Neural progenitor cell (in vitro differentiated cells): ENCODE measurements around the gene TSR3.

Experiments
- CTCF ChIP-seq: fragments of 200-600 bp; sonication (generic); IDR thresholded peaks from 2 replicates; pipeline ENCODE4 v1.5.1; 2017; ENCODE audit warnings: antibody characterized with exemption, mild to moderate bottlenecking
- EZH2 ChIP-seq: fragments of 200-600 bp; sonication (generic); IDR thresholded peaks from 2 replicates; pipeline ENCODE4 v1.6.1; 2017; ENCODE audit warnings: antibody characterized with exemption, mild to moderate bottlenecking, moderate library complexity
- EZH2phosphoT487 ChIP-seq: fragments of 200-600 bp; sonication (generic); IDR thresholded peaks from 2 replicates; pipeline ENCODE4 v1.6.1; 2017; ENCODE audit warnings: antibody characterized with exemption

- TF ChIP-seq CTCF, result no peak
- no peak for TF ChIP-seq EZH2
- TF ChIP-seq EZH2phosphoT487, result no peak
These were observed 987 bp downstream of the TSR3 start for GRCh38 chr16:1350691-1351090.
